ENCODE results near the gene PUDP.

DNA sequence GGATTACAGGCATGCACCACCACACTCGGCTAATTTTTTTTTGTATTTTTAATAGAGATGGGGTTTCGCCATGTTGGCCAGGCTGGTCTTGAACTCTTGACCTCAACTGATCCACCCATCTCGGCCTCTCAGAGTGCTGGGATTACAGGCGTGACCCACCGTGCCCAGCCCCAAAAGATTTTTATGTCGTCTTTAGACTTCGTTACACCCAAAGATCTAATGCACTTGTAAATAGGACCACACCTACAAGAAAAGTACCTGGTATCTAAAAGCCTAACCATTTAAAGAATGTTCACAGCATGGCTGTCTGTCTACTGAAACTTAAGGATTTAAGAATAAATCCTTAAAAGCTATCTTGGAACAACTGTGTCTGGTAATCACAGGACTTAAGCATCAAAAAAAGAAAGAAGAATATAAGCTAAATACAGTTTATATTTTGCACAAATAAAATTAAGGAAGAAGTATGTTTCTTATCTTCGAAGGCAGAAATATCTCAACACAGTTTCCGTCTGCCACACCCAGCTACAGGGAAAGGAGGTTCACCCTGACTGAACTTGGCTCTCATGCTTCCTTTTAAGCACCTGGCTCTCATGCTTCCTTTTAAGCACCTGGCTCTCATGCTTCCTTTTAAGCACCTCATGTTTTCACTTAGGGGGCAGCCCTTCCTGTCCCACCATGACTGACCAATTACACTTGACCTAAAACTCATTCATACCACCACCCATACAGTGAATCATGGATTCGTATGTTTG lies 92.4 kb downstream of the PUDP start:
- no peak for TF ChIP-seq POLR2A (IDR thresholded peaks at IDR 0.05)
- TF ChIP-seq, protein P1, sequence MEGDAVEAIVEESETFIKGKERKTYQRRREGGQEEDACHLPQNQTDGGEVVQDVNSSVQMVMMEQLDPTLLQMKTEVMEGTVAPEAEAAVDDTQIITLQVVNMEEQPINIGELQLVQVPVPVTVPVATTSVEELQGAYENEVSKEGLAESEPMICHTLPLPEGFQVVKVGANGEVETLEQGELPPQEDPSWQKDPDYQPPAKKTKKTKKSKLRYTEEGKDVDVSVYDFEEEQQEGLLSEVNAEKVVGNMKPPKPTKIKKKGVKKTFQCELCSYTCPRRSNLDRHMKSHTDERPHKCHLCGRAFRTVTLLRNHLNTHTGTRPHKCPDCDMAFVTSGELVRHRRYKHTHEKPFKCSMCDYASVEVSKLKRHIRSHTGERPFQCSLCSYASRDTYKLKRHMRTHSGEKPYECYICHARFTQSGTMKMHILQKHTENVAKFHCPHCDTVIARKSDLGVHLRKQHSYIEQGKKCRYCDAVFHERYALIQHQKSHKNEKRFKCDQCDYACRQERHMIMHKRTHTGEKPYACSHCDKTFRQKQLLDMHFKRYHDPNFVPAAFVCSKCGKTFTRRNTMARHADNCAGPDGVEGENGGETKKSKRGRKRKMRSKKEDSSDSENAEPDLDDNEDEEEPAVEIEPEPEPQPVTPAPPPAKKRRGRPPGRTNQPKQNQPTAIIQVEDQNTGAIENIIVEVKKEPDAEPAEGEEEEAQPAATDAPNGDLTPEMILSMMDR (IDR thresholded peaks at IDR 0.05): no peak
- TF ChIP-seq EP300 (IDR thresholded peaks at IDR 0.05): no peak
